Bronchial epithelial cell (primary cell): ENCODE results near the gene CKLF. TPM values are rescaled to one million over a fixed set of nuclear protein-coding genes. Genes with fewer than 3 reads are reported as not detected.

Source experiments
- DNase-seq: peaks from one replicate; pipeline ENCODE4 v3.0.0-alpha.2; 2010; ENCODE audit warnings: low read depth
- FAIRE-seq: peaks from 2 replicates; lab custom pipeline; 2011; peaks lifted over from hg19 to GRCh38; lab: Jason Lieb, UNC
- H3K27me3 ChIP-seq: 2 replicates; pipeline ENCODE4 v1.5.1; 2011; ENCODE audit warnings: low read length; ENCODE audit not compliant: control insufficient read depth, insufficient read depth
- H3K36me3 ChIP-seq: 2 replicates; pipeline ENCODE4 v1.5.1; 2011; ENCODE audit warnings: low read length; ENCODE audit not compliant: control insufficient read depth, insufficient read depth
- H3K4me3 ChIP-seq: 2 replicates; pipeline ENCODE4 v1.5.1; 2011; ENCODE audit warnings: mild to moderate bottlenecking, low read depth, low read length, control low read depth
- CTCF ChIP-seq: IDR thresholded peaks from 2 replicates; pipeline ENCODE4 v1.5.1; 2011; ENCODE audit warnings: mild to moderate bottlenecking, moderate library complexity, low read length, control low read depth, inconsistent platforms; ENCODE audit not compliant: insufficient read depth, severe bottlenecking
- total RNA-seq: library from RNA; depleted of rRNA; stranded (reverse); fragments of >200 nt; gene quantifications from 2 replicates; pipeline ENCODE4 v1.2.1, GENCODE V29; 2014

Gene CKLF
- total RNA-seq, 1 donor from 2014 or later, result 22.6 TPM

GRCh38 chr16:66569131-66569530, 16.8 kb downstream of the CKLF start:
- H3K36me3 ChIP-seq, result peaks cover 2% of the 10 kb centered on the region
- FAIRE-seq, result no peak

GRCh38 chr16:66569827-66570405, 17.5 kb downstream of the CKLF start:
- Histone ChIP-seq H3K4me3 (no peak overlapping the region), H3K36me3 (peaks cover 2% of the 10 kb centered on the region), H3K27me3 (no peaks in the 10 kb centered on the region)
- TF ChIP-seq CTCF, result no peak
- FAIRE-seq (no peak), DNase-seq (peak; percentile 84)

More at GRCh38 chr16:66569131-66569530, 16.8 kb downstream of the CKLF start:
- Histone ChIP-seq H3K27me3 (no peaks in the 10 kb centered on the region), H3K4me3 (no peak overlapping the region)
- peak; percentile 40 for DNase-seq
- no peak for TF ChIP-seq CTCF

GRCh38 chr16:66572356-66572755, 20.0 kb downstream of the CKLF start:
- FAIRE-seq, result no peak
- DNase-seq, result no peak
- Histone ChIP-seq H3K36me3 (no peaks in the 10 kb centered on the region), H3K27me3 (no peaks in the 10 kb centered on the region), H3K4me3 (no peak overlapping the region)
- no peak for TF ChIP-seq CTCF

- FAIRE-seq (no peak), DNase-seq (no peak)
- TF ChIP-seq CTCF, result no peak
Measured at GRCh38 chr16:66574081-66574480, 21.7 kb downstream of the CKLF start.

GRCh38 chr16:66574531-66574930, 22.2 kb downstream of the CKLF start:
- no peaks in the 10 kb centered on the region for H3K36me3 ChIP-seq
- H3K4me3 ChIP-seq, result no peak overlapping the region
- FAIRE-seq (no peak), DNase-seq (no peak)
- TF ChIP-seq CTCF, result no peak
- peaks cover 15% of the 10 kb centered on the region for H3K27me3 ChIP-seq

More at GRCh38 chr16:66574081-66574480, 21.7 kb downstream of the CKLF start:
- H3K36me3 ChIP-seq, result no peaks in the 10 kb centered on the region
- H3K27me3 ChIP-seq, result peaks cover 12% of the 10 kb centered on the region
- no peak overlapping the region for H3K4me3 ChIP-seq

GRCh38 chr16:66575060-66575459, 22.7 kb downstream of the CKLF start:
- Histone ChIP-seq H3K27me3 (peaks cover 15% of the 10 kb centered on the region), H3K36me3 (no peaks in the 10 kb centered on the region), H3K4me3 (no peak overlapping the region)
- no peak for DNase-seq
- no peak for FAIRE-seq
- TF ChIP-seq CTCF, result no peak
